Erythroblast (primary cell): ENCODE data around the gene GPX3.
A peak's percentile ranks its signal among the peaks of the same experiment; 100 is the strongest.

Source experiments
- DNase-seq, 2 experiments: peaks; one replicate each; lab custom pipeline; 2025; lab: John Stamatoyannopoulos, UW
- GATA1 ChIP-seq: IDR thresholded peaks from 2 replicates; pipeline ENCODE4 v1.6.1; 2011; ENCODE audit warnings: low read depth, mild to moderate bottlenecking, control low read depth, low read length, moderate library complexity
- POLR2A ChIP-seq: IDR thresholded peaks from 2 replicates; pipeline ENCODE4 v1.6.1; 2011; ENCODE audit warnings: mild to moderate bottlenecking, low read length

Gene GPX3

DNA sequence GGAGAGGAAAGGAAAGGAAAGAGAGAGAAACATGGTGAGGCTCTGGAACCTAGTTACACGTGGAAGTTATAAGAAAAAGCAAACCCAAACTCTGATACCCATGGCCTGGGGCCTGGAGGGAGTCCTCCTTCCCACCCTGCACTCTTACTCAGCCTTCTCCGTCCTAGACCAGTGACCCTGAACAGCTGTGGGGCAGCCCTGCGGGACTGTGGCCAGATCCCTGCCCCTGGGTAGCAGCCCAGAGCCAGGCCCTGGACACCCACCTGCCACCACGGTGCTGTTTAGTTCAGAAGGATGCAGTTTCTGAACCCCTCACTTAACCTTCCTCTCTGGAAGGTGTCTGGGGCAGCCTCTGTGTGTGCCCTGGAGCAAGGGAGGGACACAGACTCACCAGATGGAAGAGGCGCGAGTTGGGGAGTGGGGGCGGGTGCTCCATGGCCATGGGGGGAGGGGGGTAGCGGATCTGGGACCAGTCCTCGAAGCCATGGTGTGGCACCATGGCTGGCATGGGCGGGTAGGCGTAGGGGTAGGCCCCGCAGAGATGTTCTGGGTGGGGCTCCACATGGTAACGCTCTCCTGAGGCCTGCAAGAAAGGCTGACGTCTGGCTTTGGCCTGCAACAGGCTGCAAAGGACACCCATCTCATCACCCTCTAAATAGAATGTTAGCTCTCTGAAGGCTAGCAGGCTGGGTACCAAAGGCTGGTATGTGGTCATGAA, 13.0 kb downstream of the GPX3 start:
- TF ChIP-seq GATA1 (no peak), POLR2A (no peak)
- no peak for DNase-seq

GRCh38 chr5:151034422-151035379, 14.3 kb downstream of the GPX3 start:
- no peak for DNase-seq
- TF ChIP-seq GATA1 (no peak), POLR2A (no peak)

- TF ChIP-seq GATA1 (no peak), POLR2A (no peak)
Observed at GRCh38 chr5:151036556-151036955, 16.2 kb downstream of the GPX3 start.

DNA sequence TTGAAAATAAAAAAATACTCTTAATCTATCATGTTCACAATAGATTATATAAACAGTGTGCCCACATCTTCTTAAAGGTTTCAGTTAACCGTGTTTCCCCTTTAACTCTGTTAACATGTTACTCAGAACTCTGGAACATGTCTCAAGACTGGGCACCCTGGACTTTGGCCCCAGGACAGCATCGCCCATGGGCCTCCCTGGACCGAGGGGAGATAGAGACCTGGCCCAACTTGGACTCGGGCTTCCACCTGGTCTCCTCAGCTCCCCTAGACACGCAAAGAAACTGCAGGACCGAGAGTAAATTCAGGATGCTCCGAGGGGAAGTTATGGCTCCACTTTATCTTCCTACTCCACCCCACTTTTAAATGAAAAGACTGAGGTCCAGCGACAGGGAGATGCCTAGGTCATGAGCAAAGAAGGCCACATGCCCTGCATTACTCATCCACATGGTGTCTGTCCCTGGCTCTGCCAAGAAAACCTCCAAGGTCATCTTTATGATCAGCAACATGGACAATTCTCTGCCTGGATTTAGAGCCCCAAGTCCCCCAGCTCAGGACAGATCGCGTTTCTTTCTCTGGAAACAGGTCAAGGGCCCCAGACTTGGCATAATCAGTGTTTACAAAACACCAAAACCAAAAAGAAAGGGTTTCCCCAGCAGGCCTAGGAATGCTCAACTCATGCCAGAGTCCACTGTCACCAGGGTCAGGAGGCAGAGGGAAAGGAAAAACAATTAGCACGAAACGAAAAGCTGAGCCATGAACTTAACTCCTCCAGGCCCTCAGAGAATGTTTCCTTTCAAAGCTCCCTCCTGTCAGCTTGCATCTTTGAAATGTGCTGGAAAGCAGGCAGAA, 17.4 kb downstream of the GPX3 start:
- TF ChIP-seq GATA1 (no peak), POLR2A (no peak)
- DNase-seq: no peak

More at GRCh38 chr5:151036556-151036955, 16.2 kb downstream of the GPX3 start:
- no peak for DNase-seq

- TF ChIP-seq POLR2A (no peak), GATA1 (no peak)
- DNase-seq: no peak
Observed at GRCh38 chr5:151038412-151038745, 18.0 kb downstream of the GPX3 start.

DNA sequence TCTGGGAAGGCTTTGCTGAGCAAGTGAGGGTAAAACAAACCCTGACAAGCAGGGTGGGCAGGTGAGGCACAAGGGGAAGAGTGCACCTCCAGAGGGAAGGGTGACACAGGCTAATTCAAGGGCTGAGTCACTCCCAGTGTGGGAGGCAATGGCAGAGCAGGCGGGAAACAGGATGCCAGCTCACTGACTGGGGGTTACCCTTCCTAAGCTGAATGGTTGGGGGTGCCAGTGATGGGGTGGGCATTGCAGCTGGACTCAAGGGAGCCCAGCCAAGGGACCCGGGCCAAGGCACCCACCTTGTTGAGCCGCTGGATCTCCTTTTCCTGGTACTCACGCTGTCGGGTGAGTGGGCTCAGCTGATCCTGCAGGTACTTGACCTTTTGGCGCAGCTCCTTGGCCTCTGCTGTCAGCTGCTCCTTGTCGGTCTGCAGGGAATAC, 18.4 kb downstream of the GPX3 start:
- DNase-seq: no peak
- TF ChIP-seq GATA1 (no peak), POLR2A (no peak)

- DNase-seq: no peak
- TF ChIP-seq POLR2A: no peak
- TF ChIP-seq GATA1: no peak
Observed at GRCh38 chr5:151039665-151040064, 19.3 kb downstream of the GPX3 start.

GRCh38 chr5:151040211-151040747, 19.9 kb downstream of the GPX3 start:
- DNase-seq: no peak
- no peak for TF ChIP-seq POLR2A
- no peak for TF ChIP-seq GATA1

- no peak for DNase-seq
- TF ChIP-seq GATA1 (no peak), POLR2A (no peak)
Observed at GRCh38 chr5:151041577-151042268, 21.3 kb downstream of the GPX3 start.

- no peak for DNase-seq
Observed at GRCh38 chr5:151042453-151043093, 22.2 kb downstream of the GPX3 start.

GRCh38 chr5:151047814-151048425, 27.5 kb downstream of the GPX3 start:
- DNase-seq: peak; percentile 24 to 40
- TF ChIP-seq POLR2A (no peak), GATA1 (no peak)

More at GRCh38 chr5:151042453-151043093, 22.2 kb downstream of the GPX3 start:
- no peak for TF ChIP-seq GATA1
- no peak for TF ChIP-seq POLR2A

GRCh38 chr5:151048526-151048925, 28.1 kb downstream of the GPX3 start:
- no peak for DNase-seq
- TF ChIP-seq POLR2A: no peak
